ENCODE results near the gene ZGRF1. TPM values are rescaled to one million over a fixed set of nuclear protein-coding genes. Genes with fewer than 3 reads are reported as not detected.

Gene ZGRF1
- total RNA-seq, 1 experiment from 2014 or later = 21.4 TPM

- TF ChIP-seq CTCF (IDR thresholded peaks at IDR 0.05 in 2 of 3, conservative IDR thresholded peaks at IDR 0.05 in 1 of 3; ENCODE audit: borderline replicate concordance in 1 of 3, insufficient read depth in 1 of 3, low read depth in 2 of 3, low read length in 2 of 3) = no peak
Measured at GRCh38 chr4:112591593-112591992, 45.1 kb downstream of the ZGRF1 start (continued).

GRCh38 chr4:112589206-112589605 lies 47.5 kb downstream of the ZGRF1 start:
- H3K9ac ChIP-seq (ENCODE audit: low read length) = no peak overlapping the region
- no peak overlapping the region for H3K27ac ChIP-seq (ENCODE audit: low read depth, low read length)
- peak; percentile 76 for ATAC-seq
- H2AFZ ChIP-seq (ENCODE audit: low read depth, low read length, poor library complexity, severe bottlenecking) = no peak overlapping the region
- H3K27me3 ChIP-seq (ENCODE audit: insufficient read depth, low read length) = no peaks in the 10 kb centered on the region
- peak overlapping the region; percentile 44 for H3K4me2 ChIP-seq (ENCODE audit: low read length)
- TF ChIP-seq CTCF (IDR thresholded peaks at IDR 0.05 in 2 of 3, conservative IDR thresholded peaks at IDR 0.05 in 1 of 3; ENCODE audit: borderline replicate concordance in 1 of 3, insufficient read depth in 1 of 3, low read depth in 2 of 3, low read length in 2 of 3) (no peak), ELF1 (IDR thresholded peaks at IDR 0.05; ENCODE audit: borderline replicate concordance, low read depth) (no peak), CBX3 (IDR thresholded peaks at IDR 0.05; ENCODE audit: low read depth) (no peak), MAX (IDR thresholded peaks at IDR 0.05) (no peak), CEBPB (IDR thresholded peaks at IDR 0.05; ENCODE audit: low read depth) (no peak), POLR2AphosphoS5 (IDR thresholded peaks at IDR 0.05; ENCODE audit: low read depth, low read length) (no peak), SIN3A (IDR thresholded peaks at IDR 0.05; ENCODE audit: low read depth) (no peak), YY1 (IDR thresholded peaks at IDR 0.05; ENCODE audit: extremely low read depth, insufficient replicate concordance, low read depth, low read length) (no peak), ZBTB33 (IDR thresholded peaks at IDR 0.05; ENCODE audit: extremely low read depth, insufficient replicate concordance, low read length) (no peak), REST (IDR thresholded peaks at IDR 0.05; ENCODE audit: low read depth) (no peak)
- H4K20me1 ChIP-seq (ENCODE audit: insufficient read depth) = no peaks in the 10 kb centered on the region
- POLR2A ChIA-PET = no interaction called here
- no peaks in the 10 kb centered on the region for H3K79me2 ChIP-seq (ENCODE audit: insufficient read depth, low read length)
- peaks cover 2 to 16% of the 10 kb centered on the region in 2 experiments; a peak in 3 of 4 replicates for H3K4me1 ChIP-seq (ENCODE audit: control insufficient read depth in 1 of 2, insufficient read depth in 2 of 2, low read length in 2 of 2)
- no peaks in the 10 kb centered on the region; a peak in 1 of 4 replicates for H3K36me3 ChIP-seq (ENCODE audit: control insufficient read depth in 1 of 2, insufficient read depth in 2 of 2, low read length in 2 of 2)
- BruUV-seq (replicated peaks) = no TSS peak
- RAD21 ChIA-PET (ENCODE audit: low non-redundant PET in 1 of 2, low total read pairs in 2 of 2, uncharacterized antibody in 2 of 2, unreplicated experiment in 2 of 2) = no interaction called here
- no peaks in the 10 kb centered on the region for H3K9me3 ChIP-seq (ENCODE audit: control insufficient read depth in 1 of 2, insufficient read depth in 1 of 2, low read depth in 1 of 2, low read length in 2 of 2)
- peak; percentile 6 for DNase-seq (ENCODE audit: low read depth, low spot score)
- CTCF ChIA-PET = interaction anchor here (1.4 kb wide), 1 partner anchor 16 kb away, joined by 4 read pairs; no protein-coding TSS in a partner anchor
- H3K4me3 ChIP-seq (replicated peaks in 1 of 2; ENCODE audit: low read depth in 1 of 2, low read length in 2 of 2) = no peak overlapping the region
- intact Hi-C loops (cut with micrococcal nuclease) = no loop called here
- H3K9me2 ChIP-seq (ENCODE audit: insufficient read depth) = no peaks in the 10 kb centered on the region

All from HCT116 (cell line).